ENCODE data around the gene NECTIN2.

NECTIN2 gene

GRCh38 chr19:44927746-44928145 is 81.6 kb downstream of the NECTIN2 start:
- H3K27ac ChIP-seq = no peak overlapping the region
- TF ChIP-seq POLR2AphosphoS5 (IDR thresholded peaks at IDR 0.05; ENCODE audit: borderline replicate concordance, low read depth, low read length) = no peak
- TF ChIP-seq EZH2 (IDR thresholded peaks at IDR 0.05) = no peak
- TF ChIP-seq FOXP2 (optimal IDR thresholded peaks at IDR 0.05; ENCODE audit: control extremely low read depth, extremely low read length, insufficient read depth) = no peak
- DNase-seq (ENCODE audit: low read depth, low spot score) = no peak
- H3K4me3 ChIP-seq = no peak overlapping the region
- H3K9ac ChIP-seq (ENCODE audit: insufficient read length) = no peak overlapping the region
- H3K9me3 ChIP-seq (ENCODE audit: low read depth, low read length) = no peaks in the 10 kb centered on the region
- H3K36me3 ChIP-seq (ENCODE audit: insufficient read depth, low read length) = no peaks in the 10 kb centered on the region

GRCh38 chr19:44930088-44930487 is 84.0 kb downstream of the NECTIN2 start:
- Histone ChIP-seq H3K9me3 (ENCODE audit: low read depth, low read length) (no peaks in the 10 kb centered on the region), H3K4me3 (no peak overlapping the region), H3K36me3 (ENCODE audit: insufficient read depth, low read length) (no peaks in the 10 kb centered on the region), H3K9ac (ENCODE audit: insufficient read length) (no peak overlapping the region), H3K27ac (no peak overlapping the region)
- no peak for DNase-seq (ENCODE audit: low read depth, low spot score)
- TF ChIP-seq FOXP2 (optimal IDR thresholded peaks at IDR 0.05; ENCODE audit: control extremely low read depth, extremely low read length, insufficient read depth) = no peak
- no peak for TF ChIP-seq POLR2AphosphoS5 (IDR thresholded peaks at IDR 0.05; ENCODE audit: borderline replicate concordance, low read depth, low read length)
- TF ChIP-seq EZH2 (IDR thresholded peaks at IDR 0.05) = no peak

- no peaks in the 10 kb centered on the region for H3K36me3 ChIP-seq (ENCODE audit: insufficient read depth, low read length)
- DNase-seq (ENCODE audit: low read depth, low spot score) = no peak
- no peaks in the 10 kb centered on the region for H3K9me3 ChIP-seq (ENCODE audit: low read depth, low read length)
- no peak overlapping the region for H3K4me3 ChIP-seq
- TF ChIP-seq FOXP2 (optimal IDR thresholded peaks at IDR 0.05; ENCODE audit: control extremely low read depth, extremely low read length, insufficient read depth) (no peak), EZH2 (IDR thresholded peaks at IDR 0.05) (no peak), POLR2AphosphoS5 (IDR thresholded peaks at IDR 0.05; ENCODE audit: borderline replicate concordance, low read depth, low read length) (no peak)
- H3K9ac ChIP-seq (ENCODE audit: insufficient read length) = no peak overlapping the region
- H3K27ac ChIP-seq = no peak overlapping the region
These were observed 85.4 kb downstream of the NECTIN2 start for GRCh38 chr19:44931541-44931940.

All from SK-N-MC (cell line).